K562 (cell line): ENCODE data around the gene ADAM30. TPM values are rescaled to one million over a fixed set of nuclear protein-coding genes. Genes with fewer than 3 reads are reported as not detected.

Experiments
- E2F4 ChIP-seq: sonication (generic); formaldehyde crosslinking; IDR thresholded peaks from 2 replicates; pipeline ENCODE4 v1.8.0; 2022; ENCODE audit warnings: mild to moderate bottlenecking, low read depth, missing genetic modification reagents
- FOXM1 ChIP-seq, 2 experiments: fragments of 450-650 bp in 1 of 2; sonication (generic) in 1 of 2; formaldehyde crosslinking in 1 of 2; IDR thresholded peaks; 2 replicates each; pipeline versions ENCODE4 v1.6.1 to v1.9.0; 2017 to 2022; ENCODE audit warnings: low read depth in 2 of 2, mild to moderate bottlenecking in 2 of 2, missing genetic modification reagents in 1 of 2, moderate library complexity in 1 of 2
- GABPB2 ChIP-seq: fragments of 250-450 bp; sonication (Bioruptor Pico); conservative IDR thresholded peaks from 2 replicates; pipeline ENCODE4 v1.5.1; 2021; ENCODE audit warnings: mild to moderate bottlenecking
- HNRNPUL1 ChIP-seq: fragments of 200-400 bp; formaldehyde crosslinking; IDR thresholded peaks from 2 replicates; pipeline ENCODE4 v1.6.1; 2017; ENCODE audit warnings: low read length
- IRF1 ChIP-seq: sonication (generic); formaldehyde crosslinking; IDR thresholded peaks from 2 replicates; pipeline ENCODE4 v1.8.0; 2022; ENCODE audit warnings: missing genetic modification reagents, mild to moderate bottlenecking, borderline replicate concordance
- MGA ChIP-seq: fragments of 450-650 bp; IDR thresholded peaks from 2 replicates; pipeline ENCODE4 v1.6.1; 2016; ENCODE audit warnings: mild to moderate bottlenecking, moderate library complexity
- NBN ChIP-seq: fragments of 450-650 bp; IDR thresholded peaks from 2 replicates; pipeline ENCODE4 v1.6.1; 2016; ENCODE audit warnings: low read depth, mild to moderate bottlenecking
- RBM22 ChIP-seq: fragments of 200-400 bp; formaldehyde crosslinking; IDR thresholded peaks from 2 replicates; pipeline ENCODE4 v1.6.1; 2018; ENCODE audit warnings: low read length, low read depth; ENCODE audit not compliant: poor library complexity, severe bottlenecking
- SLC30A9 ChIP-seq: fragments of 250-450 bp; sonication (Bioruptor Pico); IDR thresholded peaks from 2 replicates; pipeline ENCODE4 v1.8.0; 2022; ENCODE audit warnings: mild to moderate bottlenecking, moderate library complexity
- ZNF444 ChIP-seq: fragments of 250-450 bp; sonication (Bioruptor Pico); IDR thresholded peaks from 2 replicates; pipeline ENCODE4 v1.4.0; 2020; ENCODE audit warnings: mild to moderate bottlenecking, moderate library complexity
- ZNF57 ChIP-seq: fragments of 450-650 bp; formaldehyde crosslinking; IDR thresholded peaks from 2 replicates; pipeline ENCODE4 v1.4.0; 2020; ENCODE audit warnings: mild to moderate bottlenecking, moderate library complexity
- ZSCAN29 ChIP-seq: fragments of 450-650 bp; IDR thresholded peaks from 2 replicates; pipeline ENCODE4 v1.6.1; 2017
- polyA plus RNA-seq, 8 experiments: library from polyadenylated mRNA; depleted of rRNA in 4 of 8; stranded (reverse) in 5 of 8; unstranded in 3 of 8; fragments of >200 nt; fragmentation: Nextera tagmentation in 2 of 8; fragmentation: Illumina TruSeq in 1 of 8; extraction: Ambion mirVana in 2 of 8; extraction: Trizol in 1 of 8; gene quantifications; 2 replicates each; pipeline versions ENCODE4 v1.2.1 to v1.2.3, GENCODE V29; 2011 to 2014; ENCODE audit warnings: inconsistent platforms in 1 of 8, missing spikeins in 1 of 8
- total RNA-seq, 7 experiments: library from RNA; depleted of rRNA in 6 of 7; stranded (reverse); fragments of >200 nt in 6 of 7; fragmentation: Illumina TruSeq in 2 of 7; extraction: Trizol in 2 of 7; gene quantifications; 2 replicates each; pipeline versions ENCODE4 v1.2.1 to v1.2.3, GENCODE V29; 2011 to 2021; ENCODE audit warnings: low replicate concordance in 1 of 7

Gene ADAM30
- total and polyA plus RNA-seq, 9 of the 15 experiments (the other 6 are each of a cell fraction or from before 2014, with no cell fraction given): not detected

- TF ChIP-seq E2F4 (CRISPR knock-in tag) (no peak), RBM22 (no peak), NBN (no peak), ZNF57 (CRISPR knock-in tag) (no peak), ZSCAN29 (no peak), MGA (no peak), FOXM1 (IDR thresholded peaks at IDR 0.05; ENCODE audit: low read depth) (no peak), FOXM1 (CRISPR knock-in tag; IDR thresholded peaks at IDR 0.05; ENCODE audit: low read depth) (no peak), ZNF444 (CRISPR knock-in tag) (no peak), IRF1 (no peak), HNRNPUL1 (no peak), SLC30A9 (no peak), GABPB2 (CRISPR knock-in tag) (no peak)
Observed at GRCh38 chr1:119879510-119880434, 16.5 kb downstream of the ADAM30 start (continued).
